RWPE1 (cell line): ENCODE measurements around the gene TPO.
"Not testable (repeated sequence)": the region's sequence is repeated elsewhere in the genome, so short reads cannot be mapped to it uniquely, and the experiment has no call there.

Experiments used
- CTCF ChIA-PET: fragments of 350-600 bp; sonication (Branson Sonifier 250); formaldehyde crosslinking; extraction: SDS; loops from one replicate; lab custom pipeline; 2021; lab: Yijun Ruan, JAX
- POLR2A ChIA-PET: fragments of 400-600 bp; formaldehyde crosslinking; extraction: SDS; loops from one replicate; lab custom pipeline; 2020; ENCODE audit warnings: antibody characterized with exemption; ENCODE audit not compliant: low non-redundant PET; lab: Yijun Ruan, JAX
- DNase-seq: peaks from one replicate; pipeline ENCODE4 v3.0.0; 2012; ENCODE audit warnings: low spot score
- H3K27ac ChIP-seq: fragments of 450-650 bp; 2 replicates; pipeline ENCODE4 v1.5.1; 2017
- CTCF ChIP-seq: fragments of 450-650 bp; conservative IDR thresholded peaks from 2 replicates; pipeline ENCODE4 v1.5.1; 2017; ENCODE audit warnings: low read depth, mild to moderate bottlenecking

Gene TPO

GRCh38 chr2:1563943-1564891, 151.0 kb downstream of the TPO start:
- no peak for DNase-seq
- H3K27ac ChIP-seq, result no peak overlapping the region
- POLR2A ChIA-PET, result no interaction called here
- CTCF ChIA-PET, result no interaction called here
- TF ChIP-seq CTCF, result no peak

- CTCF ChIA-PET, result interaction anchor here (0.7 kb wide), 1 partner anchor 481 kb away, joined by 3 read pairs; no protein-coding TSS in a partner anchor
Observed at GRCh38 chr2:1567556-1568344, 154.5 kb downstream of the TPO start.

GRCh38 chr2:1568345-1568668, 155.0 kb downstream of the TPO start:
- POLR2A ChIA-PET, DNase-seq, CTCF ChIA-PET, H3K27ac ChIP-seq: not testable (repeated sequence)

More at GRCh38 chr2:1567556-1568344, 154.5 kb downstream of the TPO start:
- no peak overlapping the region for H3K27ac ChIP-seq
- TF ChIP-seq CTCF, result no peak
- POLR2A ChIA-PET, result no interaction called here
- no peak for DNase-seq

- TF ChIP-seq CTCF, result no peak
- DNase-seq, result no peak
- ChIA-PET CTCF (interaction anchor here (0.7 kb wide), 1 partner anchor 813 kb away, joined by 8 read pairs; no protein-coding TSS in a partner anchor), POLR2A (no interaction called here)
- H3K27ac ChIP-seq, result no peak overlapping the region
Observed at GRCh38 chr2:1569879-1570450, 156.7 kb downstream of the TPO start.

GRCh38 chr2:1571477-1572417, 158.5 kb downstream of the TPO start:
- H3K27ac ChIP-seq, result no peak overlapping the region
- CTCF ChIA-PET, result no interaction called here
- no peak for DNase-seq
- POLR2A ChIA-PET, result no interaction called here
- no peak for TF ChIP-seq CTCF

GRCh38 chr2:1572638-1573037, 159.4 kb downstream of the TPO start:
- no peak overlapping the region for H3K27ac ChIP-seq
- ChIA-PET CTCF (no interaction called here), POLR2A (no interaction called here)
- DNase-seq, result no peak
- no peak for TF ChIP-seq CTCF
